Activated CD4-positive, alpha-beta T cell treated with anti-CD3 and anti-CD28 coated beads for 1 hour (primary cell): ENCODE measurements around the gene MRGPRE.
"Not testable (repeated sequence)": the region's sequence is repeated elsewhere in the genome, so short reads cannot be mapped to it uniquely, and the experiment has no call there.

Source experiments
- DNase-seq: peaks from one replicate; pipeline ENCODE4 v3.0.0-alpha.2; 2020

The MRGPRE gene, protein sequence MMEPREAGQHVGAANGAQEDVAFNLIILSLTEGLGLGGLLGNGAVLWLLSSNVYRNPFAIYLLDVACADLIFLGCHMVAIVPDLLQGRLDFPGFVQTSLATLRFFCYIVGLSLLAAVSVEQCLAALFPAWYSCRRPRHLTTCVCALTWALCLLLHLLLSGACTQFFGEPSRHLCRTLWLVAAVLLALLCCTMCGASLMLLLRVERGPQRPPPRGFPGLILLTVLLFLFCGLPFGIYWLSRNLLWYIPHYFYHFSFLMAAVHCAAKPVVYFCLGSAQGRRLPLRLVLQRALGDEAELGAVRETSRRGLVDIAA

DNA sequence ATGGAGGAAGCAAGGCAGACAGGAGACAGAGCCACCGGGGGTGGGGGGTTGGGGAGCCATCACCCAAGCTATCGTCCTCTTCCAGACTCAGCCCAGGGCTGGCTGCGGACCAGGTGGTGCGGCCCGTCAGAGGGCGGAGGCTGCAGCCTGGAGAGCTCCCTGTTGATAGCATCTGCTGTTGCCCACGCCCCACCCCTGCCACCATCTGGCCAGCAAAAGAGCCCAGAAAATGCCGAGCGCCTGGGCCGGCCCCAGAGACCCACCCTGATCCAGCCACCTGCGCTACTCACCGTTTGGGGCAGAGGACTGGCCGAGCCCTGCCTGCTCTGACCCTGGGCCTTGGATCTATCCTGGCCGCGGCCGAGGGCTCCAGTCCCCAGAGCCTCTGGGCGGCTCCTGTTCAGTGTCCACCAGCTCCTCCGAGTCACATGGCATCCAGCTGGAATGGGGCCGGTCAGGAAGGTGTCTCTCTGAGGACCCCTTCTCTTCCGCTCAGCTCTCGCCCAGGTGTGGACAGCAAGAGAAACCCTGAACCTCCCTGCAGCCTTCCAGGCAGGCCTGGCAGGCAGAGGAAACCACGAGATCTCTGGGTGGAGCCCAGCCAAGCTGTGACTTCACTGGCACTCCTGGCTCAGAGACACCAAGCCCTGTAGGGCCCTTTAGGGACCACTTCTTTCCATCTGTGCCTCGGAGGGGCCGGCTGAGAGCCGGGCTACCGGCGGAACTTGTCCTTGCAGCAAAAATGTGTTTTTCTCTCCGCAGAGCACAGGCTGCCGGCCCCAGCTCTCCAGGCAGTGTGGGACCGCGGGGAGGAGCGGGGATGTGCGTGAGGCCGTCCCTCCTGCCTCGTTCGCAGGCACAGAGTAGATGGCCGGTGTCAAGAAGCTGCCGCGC lies at the start of gene MRGPRE:
Gene MRGPRE, minus strand, starts transcription at position 567 of the 894 bp plus-strand sequence. CDS start 3,618 bp downstream, outside the sequence.
- DNase-seq, result no peak

DNA sequence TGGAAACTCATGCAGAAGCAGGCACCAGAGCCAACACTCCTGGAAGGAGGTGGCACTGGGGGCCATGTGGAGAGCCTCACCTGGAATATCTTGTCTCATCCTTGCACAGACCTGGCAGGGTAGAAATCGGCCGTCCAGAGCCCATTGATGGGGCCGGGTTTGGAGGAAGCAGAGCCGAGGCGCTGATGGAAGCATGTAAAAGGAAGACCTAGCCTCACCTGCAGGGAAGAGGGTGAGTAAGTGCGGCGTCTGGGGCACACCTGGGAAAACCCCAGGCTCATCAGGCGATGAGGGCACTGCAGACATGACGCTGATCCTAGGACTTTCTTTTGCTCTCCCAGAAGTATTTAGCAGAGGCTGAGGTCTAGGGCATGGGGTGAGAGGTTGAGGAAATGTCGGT lies 48.9 kb upstream of the MRGPRE start:
- not testable (repeated sequence) for DNase-seq

DNA sequence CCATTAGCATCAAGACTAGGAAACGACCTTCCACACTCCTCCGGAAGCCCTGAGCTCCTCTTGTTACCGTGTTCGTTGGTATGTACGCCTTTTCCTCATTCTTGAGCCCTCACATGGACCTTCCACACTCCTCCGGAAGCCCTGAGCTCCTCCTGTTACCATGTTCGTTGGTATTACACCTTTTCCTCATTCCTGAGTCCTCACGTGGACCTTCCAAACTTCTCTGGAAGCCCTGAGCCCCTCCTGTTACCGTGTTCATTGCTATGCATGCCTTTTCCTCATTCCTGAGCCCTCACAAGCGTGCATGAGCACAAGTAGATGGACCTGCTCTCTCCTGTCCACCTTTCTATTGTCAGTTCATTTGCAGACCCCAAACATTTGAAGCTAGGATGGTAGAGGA lies 48.4 kb upstream of the MRGPRE start:
- DNase-seq, result not testable (repeated sequence)

DNA sequence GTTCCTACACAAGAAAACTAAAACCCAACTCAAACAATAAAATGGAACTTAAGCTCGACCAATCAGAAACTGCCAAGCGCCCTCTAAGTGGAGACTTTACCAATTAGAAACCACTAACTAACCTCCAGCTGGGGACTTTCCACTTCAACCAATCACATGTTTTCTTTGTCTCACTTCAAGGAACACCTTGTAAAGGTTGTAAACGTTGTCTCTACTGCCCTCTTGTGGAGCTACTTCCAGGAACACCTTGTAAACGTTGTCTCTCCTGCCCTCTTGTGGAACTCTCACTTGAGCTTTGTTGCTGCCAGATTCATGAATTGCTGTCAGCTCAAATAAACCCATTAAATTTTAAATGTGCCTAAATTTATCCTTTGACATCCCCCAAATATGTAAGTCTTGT lies 46.7 kb upstream of the MRGPRE start:
- DNase-seq, result not testable (repeated sequence)

DNA sequence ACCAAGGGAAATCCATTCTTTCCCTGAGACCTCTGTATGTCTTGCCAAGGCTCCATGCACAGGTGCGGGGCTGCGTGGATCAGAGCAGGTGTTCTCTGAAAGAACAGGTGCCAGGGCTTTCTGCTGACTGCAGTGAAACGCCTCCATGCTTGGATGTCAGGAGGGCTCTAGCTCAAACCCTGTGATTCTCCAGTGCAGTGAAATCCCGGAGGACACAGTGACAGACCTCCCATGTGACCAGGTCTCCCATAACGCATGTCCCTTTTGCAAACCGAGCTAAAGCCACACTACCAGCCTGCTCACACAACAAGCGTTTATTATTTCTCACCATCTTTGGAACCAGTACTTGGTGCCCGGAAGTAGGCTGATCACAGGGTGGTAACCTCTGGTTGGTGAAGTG lies 41.4 kb upstream of the MRGPRE start:
- not testable (repeated sequence) for DNase-seq

DNA sequence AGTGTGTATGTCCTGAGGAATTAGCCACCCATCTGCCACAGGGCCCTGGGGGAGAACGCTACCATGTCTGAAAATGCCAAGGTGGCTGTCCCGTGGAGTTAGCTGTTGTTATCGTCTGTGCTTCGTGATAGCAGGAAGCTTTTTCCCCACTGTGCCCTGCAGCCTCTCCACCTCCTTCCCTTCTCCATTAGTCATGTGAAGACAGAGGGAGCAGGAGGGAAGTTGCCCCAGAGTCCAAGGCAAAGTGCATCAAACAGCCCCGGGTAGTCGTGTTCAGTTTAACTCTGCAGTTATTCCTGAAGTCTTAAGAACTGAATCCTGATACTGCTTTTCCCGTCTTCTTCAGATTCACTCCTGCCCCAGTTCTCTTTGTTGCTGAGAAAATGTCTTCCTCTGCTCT lies 30.3 kb upstream of the MRGPRE start:
- not testable (repeated sequence) for DNase-seq

DNA sequence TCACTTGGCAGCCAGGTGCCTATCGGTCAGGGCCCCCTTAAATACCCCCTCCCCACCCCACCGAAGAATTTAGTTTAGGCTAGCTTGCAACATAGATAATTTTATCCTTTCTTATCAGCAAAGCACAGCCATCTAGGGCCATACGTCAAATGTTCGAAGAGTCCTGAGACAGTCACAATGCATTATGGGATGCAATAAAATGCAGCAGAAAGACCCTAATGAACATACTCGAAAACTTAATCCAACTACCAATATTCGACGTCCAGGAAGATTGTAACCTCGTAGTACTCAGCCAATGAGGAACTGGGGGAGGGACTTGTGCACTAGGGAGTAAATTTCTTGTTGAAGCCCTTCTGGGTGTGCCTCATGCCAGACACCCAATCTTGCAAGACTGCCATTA lies 29.6 kb upstream of the MRGPRE start:
- not testable (repeated sequence) for DNase-seq

DNA sequence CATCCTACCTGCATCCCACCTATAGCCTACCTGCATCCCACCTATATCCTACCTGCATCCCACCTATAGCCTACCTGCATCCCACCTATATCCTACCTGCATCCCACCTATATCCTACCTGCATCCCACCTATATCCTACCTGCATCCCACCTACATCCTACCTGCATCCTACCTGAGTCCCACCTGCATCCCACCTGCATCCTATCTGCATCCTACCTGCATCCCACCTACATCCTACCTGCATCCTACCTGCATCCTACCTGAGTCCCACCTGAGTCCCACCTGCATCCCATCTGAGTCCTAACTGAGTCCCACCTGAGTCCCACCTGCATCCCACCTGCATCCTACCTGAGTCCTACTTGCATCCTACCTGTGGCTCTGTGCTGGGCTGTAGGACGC lies 25.3 kb upstream of the MRGPRE start:
- not testable (repeated sequence) for DNase-seq

DNA sequence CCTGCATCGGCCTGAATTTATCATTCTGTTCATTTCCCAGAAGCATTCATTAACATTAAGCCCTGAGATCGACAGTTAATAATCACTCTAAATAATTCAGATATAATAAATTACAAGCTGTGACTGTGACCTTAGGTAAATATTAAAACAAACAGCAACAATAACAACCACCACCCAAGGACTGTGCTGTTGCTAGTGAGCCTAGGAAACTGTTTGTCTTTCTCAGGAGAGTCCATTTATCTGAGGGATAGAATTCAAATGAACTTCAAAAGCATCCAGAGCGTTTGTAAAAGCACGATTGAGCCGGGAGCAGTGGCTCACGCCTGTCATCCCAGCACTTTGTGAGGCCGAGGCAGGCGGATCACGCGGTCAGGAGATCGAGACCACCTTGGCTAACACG lies 23.0 kb upstream of the MRGPRE start:
- DNase-seq, result not testable (repeated sequence)

DNA sequence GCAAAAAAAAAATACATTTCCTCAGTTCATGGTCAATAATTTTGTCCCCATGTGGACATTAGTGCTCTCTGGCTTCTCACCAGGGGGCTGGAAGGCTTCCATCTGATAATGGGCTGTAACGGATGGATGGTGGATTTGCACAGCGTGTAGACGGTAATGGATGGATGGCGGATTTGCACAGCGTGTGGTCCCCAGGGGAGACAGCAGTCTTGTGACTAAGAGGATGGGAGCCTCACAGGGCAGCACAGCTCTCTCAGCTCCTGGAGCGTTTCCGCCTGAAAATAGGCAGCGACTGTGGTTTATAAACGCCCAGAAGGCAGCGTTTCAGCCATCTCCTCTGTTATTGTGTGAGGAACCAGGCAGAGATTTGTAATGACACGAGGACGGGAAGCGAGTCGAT lies 22.6 kb upstream of the MRGPRE start:
- DNase-seq, result not testable (repeated sequence)

DNA sequence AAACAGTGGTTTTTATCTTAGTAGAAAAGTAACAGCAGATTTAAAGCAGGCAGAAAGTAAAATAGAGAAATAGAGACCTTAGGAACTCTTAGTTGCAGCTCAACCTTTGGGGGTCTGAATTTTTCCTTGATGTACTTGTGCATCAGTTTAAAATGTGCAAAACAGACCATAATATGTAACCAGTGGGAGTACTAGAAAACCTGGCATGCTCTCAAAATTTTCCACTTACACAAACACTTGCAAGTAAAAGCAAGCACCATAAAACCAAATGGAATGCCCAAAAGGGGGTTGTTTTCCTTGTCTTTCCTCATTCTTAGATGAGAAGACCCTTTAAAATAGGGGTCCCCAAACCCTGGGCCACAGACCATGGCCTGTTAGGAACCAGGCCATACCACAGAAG lies 12.9 kb upstream of the MRGPRE start:
- DNase-seq, result no peak

DNA sequence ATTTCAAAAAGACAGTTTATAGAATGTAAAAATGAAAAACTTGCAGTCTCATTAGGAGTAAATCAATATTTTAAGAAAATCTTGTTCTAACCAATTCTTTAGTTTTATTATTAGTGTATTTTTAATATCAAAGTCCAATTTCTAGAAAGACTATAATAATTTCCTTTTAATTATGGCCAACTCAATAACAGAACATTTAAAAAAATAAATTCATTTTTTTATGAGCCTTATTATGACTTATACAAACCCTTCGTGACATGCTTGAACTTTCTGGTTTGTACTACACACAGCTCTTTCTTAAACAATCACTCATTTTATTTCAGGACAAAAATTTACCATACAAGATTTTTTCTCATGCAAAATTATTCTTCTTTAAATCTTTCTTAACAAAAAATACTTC lies 11.7 kb upstream of the MRGPRE start:
- DNase-seq, result no peak

DNA sequence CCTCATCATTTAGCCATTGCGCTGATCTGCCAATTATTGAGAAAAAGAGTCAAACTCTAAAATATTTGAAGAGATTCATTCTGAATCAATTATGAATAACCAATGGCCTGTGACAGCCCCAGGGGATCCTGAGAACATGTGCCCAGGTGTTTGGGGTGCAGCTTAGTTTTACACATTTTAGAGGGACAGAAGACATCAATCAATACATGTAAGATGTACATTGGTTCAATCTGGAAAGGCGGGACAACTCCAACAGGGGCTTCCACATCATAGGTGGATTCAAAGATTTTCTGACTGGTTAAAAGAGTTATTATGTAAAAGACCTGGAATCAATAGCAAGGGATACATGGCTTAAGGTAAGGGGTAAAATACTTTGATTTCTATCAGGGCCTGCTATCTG lies 4.9 kb upstream of the MRGPRE start:
- no peak for DNase-seq

DNA sequence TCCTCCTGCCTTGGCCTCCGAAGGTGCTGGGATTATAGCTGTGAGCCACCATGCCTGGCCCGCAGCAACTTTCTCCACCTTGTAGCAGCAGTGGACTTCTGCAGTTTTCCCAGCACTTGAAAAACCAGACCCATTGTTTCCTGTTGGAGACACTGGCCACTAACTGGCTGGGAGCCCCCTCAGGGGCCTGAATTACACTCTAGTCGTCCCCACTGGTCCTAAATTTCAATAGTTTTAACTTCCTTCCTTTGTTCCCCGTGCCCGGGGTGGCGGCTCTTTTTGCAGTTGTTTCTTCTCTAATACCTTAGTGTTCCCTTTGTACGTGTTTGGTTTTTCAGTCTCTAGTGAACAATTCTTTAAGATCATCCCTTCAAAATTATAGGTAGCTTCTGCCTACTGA lies 2.6 kb upstream of the MRGPRE start:
- DNase-seq, result no peak

DNA sequence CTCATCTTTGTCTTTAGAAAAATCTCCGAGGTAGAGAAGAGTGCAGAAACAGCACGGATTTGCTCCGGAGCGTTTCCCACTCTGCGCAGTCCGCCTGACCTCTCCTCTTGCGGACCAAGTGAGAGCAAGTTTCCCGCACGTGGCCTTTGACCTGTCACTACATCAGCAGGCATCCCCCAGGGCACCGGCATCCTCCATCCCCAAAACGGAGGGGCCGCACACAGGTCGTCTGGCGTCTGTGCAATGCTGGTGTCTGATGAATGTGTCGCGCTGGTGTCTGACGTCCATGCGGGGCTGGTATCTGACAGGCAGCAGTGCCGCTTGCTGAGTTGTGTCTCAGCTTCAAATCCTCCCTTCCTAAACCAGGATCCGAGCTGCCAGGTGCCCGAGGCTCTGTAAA lies 739 bp upstream of the MRGPRE start:
- no peak for DNase-seq

DNA sequence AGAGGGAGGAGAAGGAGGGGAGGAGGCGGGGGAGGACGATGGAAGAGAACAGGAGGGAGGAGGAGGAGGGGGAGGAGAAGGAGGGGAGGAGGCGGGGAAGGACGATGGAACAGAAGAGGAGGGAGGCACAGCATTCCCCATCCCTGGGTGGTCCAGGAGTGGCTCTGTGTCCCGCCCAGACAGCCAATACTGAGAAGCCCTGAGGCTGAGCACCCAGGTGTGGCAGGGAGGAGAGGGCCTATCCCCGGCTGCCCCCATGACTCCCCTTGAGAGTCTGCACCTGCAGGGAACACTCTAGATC lies 717 bp downstream of the MRGPRE start:
- DNase-seq, result no peak

DNA sequence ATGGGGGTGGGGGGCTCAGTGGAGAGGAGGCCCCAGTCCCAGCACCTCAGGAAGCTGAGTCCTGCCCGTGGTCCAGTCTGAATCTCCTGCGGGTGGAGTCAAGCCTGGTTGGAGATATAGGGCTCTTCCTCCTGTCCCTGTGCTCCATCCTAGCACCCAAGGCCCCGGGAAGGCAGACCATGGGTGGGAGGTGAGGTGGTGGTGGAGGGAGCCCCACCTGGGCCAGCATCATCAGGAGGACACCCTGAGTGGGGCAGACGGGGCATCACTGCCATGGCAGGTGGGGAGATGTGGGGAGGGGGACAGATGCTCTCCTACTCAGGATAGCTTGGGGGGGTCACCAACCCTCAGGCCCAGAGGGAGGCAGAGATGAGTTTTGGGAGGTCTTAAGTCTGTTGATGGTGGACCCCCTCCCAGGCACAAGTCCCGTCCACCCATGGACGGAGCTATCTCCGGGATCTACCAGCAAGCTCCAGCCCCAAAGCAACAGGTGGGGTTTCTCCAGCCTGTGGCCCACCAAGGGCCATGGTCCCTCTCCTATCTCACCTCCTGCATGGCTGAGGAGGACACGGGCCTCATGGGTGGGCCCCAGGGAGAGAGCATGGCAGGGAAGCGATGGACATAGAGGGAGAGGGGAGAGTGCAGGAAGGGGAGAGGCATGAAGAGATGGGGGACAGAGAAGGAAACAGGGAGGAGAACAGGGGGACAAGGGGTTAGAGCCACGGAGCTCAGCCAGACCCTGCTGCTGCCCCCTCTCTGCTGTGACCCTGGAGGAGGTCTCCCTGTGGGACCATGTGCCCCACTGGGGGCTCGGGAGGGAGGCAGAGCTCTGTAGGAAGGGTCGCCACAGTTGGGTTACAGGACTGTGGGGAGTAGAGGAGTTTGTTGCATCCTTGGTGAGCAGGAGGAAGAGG lies 1.3 kb downstream of the MRGPRE start:
- no peak for DNase-seq

DNA sequence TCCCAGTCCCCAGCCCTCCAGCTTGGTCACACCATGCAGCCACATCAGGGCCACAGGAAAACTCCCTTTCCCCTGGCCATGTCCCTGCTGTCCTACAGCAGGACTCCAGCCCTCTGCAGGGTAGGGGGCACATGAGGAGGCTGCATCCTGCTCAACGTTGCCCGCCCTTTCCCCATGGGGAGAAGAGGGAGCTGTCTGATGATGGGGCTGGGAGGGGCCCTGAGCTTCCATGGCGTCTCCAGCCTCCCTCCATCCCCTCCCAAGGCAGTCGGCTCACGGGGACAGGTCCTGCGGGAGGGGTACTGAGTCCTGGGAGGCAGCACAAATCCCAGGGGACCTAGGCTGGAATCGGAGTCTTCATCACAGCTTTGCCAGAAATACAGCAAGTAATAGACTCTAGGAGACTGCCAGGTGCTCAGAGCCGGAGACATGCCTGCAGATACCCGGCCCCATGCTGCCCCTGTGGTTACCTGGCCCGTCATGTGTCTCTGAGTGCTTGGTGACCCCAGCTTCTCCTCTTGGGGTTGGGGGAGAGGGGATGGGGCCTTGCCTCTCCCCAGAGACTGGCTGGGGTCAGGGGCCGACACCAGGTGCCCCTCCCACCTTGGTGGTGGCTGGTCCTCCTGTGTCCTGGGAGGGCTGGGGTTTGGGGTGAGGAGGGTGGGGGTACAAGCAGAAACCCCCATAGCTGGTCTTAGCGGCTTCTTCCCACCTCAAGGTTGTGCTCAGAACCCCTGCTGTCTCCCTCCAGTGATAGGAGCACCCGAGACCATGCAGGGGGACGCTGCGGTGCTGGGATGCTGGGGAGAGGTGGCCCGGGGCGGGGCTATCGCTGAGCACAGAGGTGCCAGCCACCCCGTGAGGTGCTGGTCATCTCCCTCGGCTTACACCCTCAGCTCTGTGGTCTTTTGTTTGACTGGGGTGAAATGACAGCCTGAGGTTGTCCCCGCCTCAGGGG lies 2.3 kb downstream of the MRGPRE start:
- DNase-seq, result no peak

DNA sequence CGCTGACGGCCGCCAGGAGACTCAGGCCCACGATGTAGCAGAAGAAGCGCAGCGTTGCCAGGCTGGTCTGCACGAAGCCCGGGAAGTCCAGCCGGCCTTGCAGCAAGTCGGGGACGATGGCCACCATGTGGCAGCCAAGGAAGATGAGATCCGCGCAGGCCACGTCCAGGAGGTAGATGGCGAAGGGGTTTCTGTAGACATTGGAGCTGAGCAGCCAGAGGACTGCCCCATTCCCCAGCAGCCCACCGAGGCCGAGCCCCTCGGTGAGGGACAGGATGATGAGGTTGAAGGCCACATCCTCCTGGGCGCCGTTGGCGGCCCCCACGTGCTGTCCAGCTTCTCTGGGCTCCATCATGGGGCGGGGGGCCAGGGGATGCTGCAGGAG lies 3.8 kb downstream of the MRGPRE start:
- no peak for DNase-seq

DNA sequence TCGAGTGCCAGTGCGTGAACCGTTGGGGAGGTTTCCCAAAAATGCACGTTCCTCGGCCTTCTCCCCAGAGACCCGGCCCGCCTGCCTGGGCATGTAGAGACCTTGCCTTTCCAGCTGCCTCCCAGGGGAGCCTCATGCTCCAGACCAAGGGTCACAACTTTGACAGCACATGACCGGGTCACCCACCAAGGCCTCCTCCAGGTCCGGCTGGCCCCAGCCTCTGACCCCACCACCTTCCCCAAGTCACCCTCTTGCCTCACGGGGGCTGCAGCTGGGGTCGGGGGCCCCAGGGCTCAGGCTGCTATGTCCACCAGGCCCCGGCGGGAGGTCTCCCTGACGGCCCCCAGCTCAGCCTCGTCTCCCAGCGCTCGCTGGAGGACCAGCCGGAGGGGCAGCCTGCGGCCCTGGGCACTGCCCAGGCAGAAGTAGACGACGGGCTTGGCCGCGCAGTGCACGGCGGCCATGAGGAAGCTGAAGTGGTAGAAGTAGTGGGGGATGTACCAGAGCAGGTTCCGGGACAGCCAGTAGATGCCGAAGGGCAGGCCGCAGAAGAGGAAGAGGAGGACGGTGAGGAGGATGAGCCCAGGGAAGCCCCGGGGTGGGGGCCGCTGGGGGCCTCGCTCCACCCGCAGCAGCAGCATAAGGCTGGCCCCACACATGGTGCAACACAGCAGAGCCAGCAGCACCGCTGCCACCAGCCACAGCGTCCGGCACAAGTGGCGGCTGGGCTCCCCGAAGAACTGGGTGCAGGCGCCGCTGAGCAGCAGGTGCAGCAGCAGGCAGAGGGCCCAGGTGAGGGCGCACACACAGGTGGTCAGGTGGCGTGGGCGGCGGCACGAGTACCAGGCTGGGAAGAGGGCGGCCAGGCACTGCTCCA lies 4.4 kb downstream of the MRGPRE start:
- no peak for DNase-seq
